DLD1 (cell line): Measurements from ENCODE around the gene HSPA1A.
"Not testable (repeated sequence)": the region's sequence is repeated elsewhere in the genome, so short reads cannot be mapped to it uniquely, and the experiment has no call there.

ENCODE experiments used
- in situ Hi-C: cut with HindIII; loops from 2 replicates; pipeline ENCODE4 v1.10.0; 2017; ENCODE audit warnings: low sequenced_read_pairs

HSPA1A gene

DNA sequence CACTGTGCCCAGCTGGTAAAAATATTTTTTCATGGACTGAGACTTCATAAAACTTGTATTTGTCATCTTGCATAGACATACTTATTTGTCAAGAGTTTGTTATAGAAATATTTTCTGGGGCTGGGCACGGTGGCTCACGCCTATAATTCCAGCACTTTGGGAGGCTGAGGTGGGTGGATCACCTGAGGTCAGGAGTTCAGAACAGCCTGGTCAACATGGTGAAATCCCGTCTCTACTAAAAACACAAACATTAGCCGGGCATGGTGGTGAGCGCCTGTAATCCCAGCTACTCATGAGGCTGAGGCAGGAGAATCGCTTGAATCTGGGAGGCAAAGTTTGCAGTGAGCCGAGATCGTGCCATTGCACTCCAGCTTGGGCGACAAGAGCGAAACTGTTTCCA, 6.7 kb upstream of the HSPA1A start:
- in situ Hi-C loops = not testable (repeated sequence)

- in situ Hi-C loops = no loop called here
These were observed 3.7 kb upstream of the HSPA1A start for GRCh38 chr6:31811645-31812044.

DNA sequence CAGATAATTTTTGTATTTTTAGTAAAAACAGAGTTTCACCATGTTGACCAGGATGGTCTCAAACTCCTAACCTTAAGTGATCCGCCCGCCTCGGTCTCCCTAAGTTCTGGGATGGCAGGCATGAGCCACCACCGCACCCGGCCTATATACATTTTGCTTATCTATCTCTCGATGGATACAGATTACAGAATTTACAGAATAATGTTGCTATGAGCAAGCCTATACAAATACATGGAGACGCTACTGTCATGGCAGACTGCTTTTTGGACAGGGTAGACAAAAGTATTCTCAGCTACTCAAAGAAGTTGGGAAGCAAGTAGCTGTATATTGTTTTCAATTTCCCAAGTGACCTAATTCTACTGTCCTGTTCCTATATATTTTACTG, 1.9 kb upstream of the HSPA1A start:
- in situ Hi-C loops = no loop called here

DNA sequence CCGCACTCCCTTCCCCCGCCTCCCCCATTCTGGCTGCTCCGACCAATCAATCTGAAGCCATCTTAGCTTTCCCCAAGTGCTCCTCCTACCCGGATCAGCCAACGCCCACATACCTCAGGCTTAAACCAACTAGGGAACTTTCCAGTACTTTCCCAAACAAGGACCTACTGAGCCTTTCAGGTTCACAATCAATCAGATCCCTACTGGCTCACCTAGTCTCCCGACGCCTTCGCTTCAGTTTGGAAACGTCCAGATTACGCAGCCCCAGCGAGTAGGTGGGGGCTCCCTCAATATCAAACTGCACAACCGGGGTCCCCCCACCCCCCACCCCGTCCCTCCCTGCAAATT, 692 bp upstream of the HSPA1A start:
- in situ Hi-C loops = no loop called here

- in situ Hi-C loops = not testable (repeated sequence)
These were observed 2.0 kb downstream of the HSPA1A start for GRCh38 chr6:31817133-31817928.

- in situ Hi-C loops = not testable (repeated sequence)
These were observed 2.7 kb downstream of the HSPA1A start for GRCh38 chr6:31817929-31818511.

DNA sequence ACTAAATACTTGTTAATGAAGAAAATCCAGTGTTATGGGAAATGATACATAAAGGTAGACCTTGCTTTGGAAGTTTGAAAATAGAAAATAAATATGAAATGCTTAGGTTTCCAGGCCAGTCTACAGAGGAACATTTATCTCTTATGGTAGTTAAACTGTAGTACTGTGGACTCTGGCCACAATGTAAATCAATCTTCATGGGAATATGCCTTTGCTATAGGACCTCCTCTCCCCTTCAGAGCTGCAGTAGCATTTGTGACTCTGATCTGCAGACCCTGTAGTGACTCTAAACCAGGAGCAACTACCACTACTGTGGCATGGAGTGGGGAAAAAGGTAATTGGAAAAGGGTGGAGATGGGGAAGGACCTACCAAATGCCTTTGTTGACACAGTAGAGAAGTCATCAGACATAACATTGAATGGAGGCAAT, 4.5 kb downstream of the HSPA1A start:
- in situ Hi-C loops = no loop called here

DNA sequence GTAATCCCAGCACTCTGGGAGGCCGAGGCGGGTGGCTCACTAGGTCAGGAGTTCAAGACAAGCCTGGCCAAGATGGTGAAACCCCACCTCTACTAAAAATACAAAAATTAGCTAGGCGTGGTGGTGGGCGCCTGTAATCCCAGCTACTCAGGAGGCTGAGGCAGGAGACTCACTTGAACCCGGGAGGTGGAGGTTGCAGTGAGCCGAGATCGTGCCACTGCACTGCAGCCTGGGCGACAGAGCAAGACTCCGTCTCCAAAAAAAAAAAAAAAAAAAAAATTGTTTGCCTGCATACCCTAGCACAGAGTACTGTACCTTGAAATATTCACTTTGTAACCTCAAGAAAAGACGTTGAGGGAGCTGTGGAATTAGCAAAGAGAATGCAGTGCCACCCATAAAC, 5.1 kb downstream of the HSPA1A start:
- in situ Hi-C loops = not testable (repeated sequence)

GRCh38 chr6:31821301-31822035, 6.1 kb downstream of the HSPA1A start:
- in situ Hi-C loops = no loop called here

- in situ Hi-C loops = no loop called here
These were observed 6.9 kb downstream of the HSPA1A start for GRCh38 chr6:31822036-31822821.

GRCh38 chr6:31823592-31824196, 8.4 kb downstream of the HSPA1A start:
- in situ Hi-C loops = not testable (repeated sequence)

DNA sequence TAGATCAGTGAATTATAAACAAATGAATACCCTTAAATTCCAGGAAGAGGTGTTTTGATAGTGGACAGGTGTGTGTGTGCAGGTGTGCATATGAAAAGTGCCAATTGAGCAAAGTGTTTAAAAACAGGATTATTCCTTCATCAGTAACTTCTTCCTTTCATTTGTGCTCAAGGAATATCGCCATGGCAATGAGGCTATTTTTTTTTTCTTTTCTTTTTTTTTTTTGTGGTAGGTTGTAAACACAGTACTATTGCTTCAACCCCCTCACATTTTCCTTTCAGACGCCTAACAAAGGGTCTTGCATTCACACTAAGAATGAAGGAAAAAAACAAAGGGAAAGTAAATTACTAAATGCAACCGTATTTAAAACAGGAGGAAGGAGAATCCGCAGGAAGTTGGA, 10.2 kb downstream of the HSPA1A start:
- in situ Hi-C loops = no loop called here

- in situ Hi-C loops = no loop called here
These were observed 11.5 kb downstream of the HSPA1A start for GRCh38 chr6:31826793-31827285.

- in situ Hi-C loops = no loop called here
These were observed 12.1 kb downstream of the HSPA1A start, which contains the start of gene HSPA1B for GRCh38 chr6:31827286-31828079. Gene HSPA1B, plus strand, starts transcription at chr6:31827738. Its CDS starts 213 bp downstream, at chr6:31827951.

DNA sequence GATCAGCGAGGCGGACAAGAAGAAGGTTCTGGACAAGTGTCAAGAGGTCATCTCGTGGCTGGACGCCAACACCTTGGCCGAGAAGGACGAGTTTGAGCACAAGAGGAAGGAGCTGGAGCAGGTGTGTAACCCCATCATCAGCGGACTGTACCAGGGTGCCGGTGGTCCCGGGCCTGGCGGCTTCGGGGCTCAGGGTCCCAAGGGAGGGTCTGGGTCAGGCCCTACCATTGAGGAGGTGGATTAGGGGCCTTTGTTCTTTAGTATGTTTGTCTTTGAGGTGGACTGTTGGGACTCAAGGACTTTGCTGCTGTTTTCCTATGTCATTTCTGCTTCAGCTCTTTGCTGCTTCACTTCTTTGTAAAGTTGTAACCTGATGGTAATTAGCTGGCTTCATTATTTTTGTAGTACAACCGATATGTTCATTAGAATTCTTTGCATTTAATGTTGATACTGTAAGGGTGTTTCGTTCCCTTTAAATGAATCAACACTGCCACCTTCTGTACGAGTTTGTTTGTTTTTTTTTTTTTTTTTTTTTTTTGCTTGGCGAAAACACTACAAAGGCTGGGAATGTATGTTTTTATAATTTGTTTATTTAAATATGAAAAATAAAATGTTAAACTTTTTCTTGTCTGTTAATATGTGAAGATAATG, 14.4 kb downstream of the HSPA1A start:
- in situ Hi-C loops = no loop called here

DNA sequence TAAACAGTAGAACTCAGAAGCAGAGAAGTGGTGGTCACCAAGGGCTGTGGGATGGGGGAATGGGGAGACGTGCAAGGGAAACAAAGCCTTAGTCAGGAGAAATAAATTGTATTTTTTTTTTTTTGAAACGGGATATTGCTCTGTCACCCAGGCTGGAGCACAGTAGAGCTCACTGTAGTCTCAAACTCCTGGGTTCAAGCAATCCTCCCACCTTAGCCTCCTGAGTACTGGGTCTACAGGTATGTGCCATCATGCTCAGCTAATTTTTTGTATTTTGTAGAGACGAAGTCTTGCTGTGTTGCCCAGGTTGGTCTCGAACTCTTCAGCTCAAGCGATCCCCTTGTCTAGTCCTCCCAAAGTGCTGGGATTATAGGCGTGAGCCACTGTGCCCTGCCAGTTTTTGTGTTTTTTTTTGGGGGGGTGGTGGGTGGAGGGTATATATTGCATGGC, 15.6 kb downstream of the HSPA1A start:
- in situ Hi-C loops = no loop called here

- in situ Hi-C loops = no loop called here
These were observed 16.2 kb downstream of the HSPA1A start for GRCh38 chr6:31831350-31832215.
